ENCODE measurements around the gene TKT.

The TKT gene

GRCh38 chr3:53293867-53294266 lies 38.0 kb upstream of the TKT start:
- Histone ChIP-seq H3K27ac (ENCODE audit: low read depth, low read length, poor library complexity, severe bottlenecking) (no peak overlapping the region), H3K27me3 (ENCODE audit: insufficient read depth, low read length) (no peaks in the 10 kb centered on the region), H3F3A (ENCODE audit: insufficient read depth, low read length) (no peaks in the 10 kb centered on the region)

GRCh38 chr3:53288214-53288613 lies 32.4 kb upstream of the TKT start:
- no peak overlapping the region for H3K4me3 ChIP-seq (ENCODE audit: low read depth, low read length, poor library complexity, severe bottlenecking)
- no peaks in the 10 kb centered on the region for H3K27me3 ChIP-seq (ENCODE audit: insufficient read depth, low read length)
- no peak overlapping the region for H2AFZ ChIP-seq (ENCODE audit: low read length)
- H3K9me2 ChIP-seq (ENCODE audit: low read depth, low read length) = no peaks in the 10 kb centered on the region
- H3K79me2 ChIP-seq (ENCODE audit: insufficient read depth, low read length) = no peaks in the 10 kb centered on the region
- TF ChIP-seq EZH2 (IDR thresholded peaks at IDR 0.05; ENCODE audit: borderline replicate concordance, low read length) (no peak), CTCF (IDR thresholded peaks at IDR 0.05; ENCODE audit: low read length) (no peak)
- H3K4me2 ChIP-seq (ENCODE audit: low read length) = no peak overlapping the region
- no peak overlapping the region for H3K27ac ChIP-seq (ENCODE audit: low read depth, low read length, poor library complexity, severe bottlenecking)
- H4K20me1 ChIP-seq (ENCODE audit: insufficient read depth, low read length) = no peaks in the 10 kb centered on the region
- no peaks in the 10 kb centered on the region for H3K9me3 ChIP-seq (ENCODE audit: low read length)
- no peak overlapping the region for H3K9ac ChIP-seq (ENCODE audit: low read length)
- no peaks in the 10 kb centered on the region for H3F3A ChIP-seq (ENCODE audit: insufficient read depth, low read length)
- H3K36me3 ChIP-seq (ENCODE audit: insufficient read depth, low read length) = peaks cover 23% of the 10 kb centered on the region; the same call in 1 of the 2 replicates
- no peaks in the 10 kb centered on the region for H3K4me1 ChIP-seq (ENCODE audit: insufficient read depth, low read length, severe bottlenecking)

More at GRCh38 chr3:53293867-53294266, 38.0 kb upstream of the TKT start:
- Histone ChIP-seq H3K4me2 (ENCODE audit: low read length) (no peak overlapping the region), H3K4me1 (ENCODE audit: insufficient read depth, low read length, severe bottlenecking) (no peaks in the 10 kb centered on the region), H3K4me3 (ENCODE audit: low read depth, low read length, poor library complexity, severe bottlenecking) (no peak overlapping the region), H3K9me2 (ENCODE audit: low read depth, low read length) (no peaks in the 10 kb centered on the region), H3K9me3 (ENCODE audit: low read length) (no peaks in the 10 kb centered on the region), H3K36me3 (ENCODE audit: insufficient read depth, low read length) (peaks cover 14% of the 10 kb centered on the region; the same call in 1 of the 2 replicates), H4K20me1 (ENCODE audit: insufficient read depth, low read length) (no peaks in the 10 kb centered on the region), H2AFZ (ENCODE audit: low read length) (no peak overlapping the region), H3K79me2 (ENCODE audit: insufficient read depth, low read length) (no peaks in the 10 kb centered on the region), H3K9ac (ENCODE audit: low read length) (no peak overlapping the region)
- TF ChIP-seq CTCF (IDR thresholded peaks at IDR 0.05; ENCODE audit: low read length) (no peak), EZH2 (IDR thresholded peaks at IDR 0.05; ENCODE audit: borderline replicate concordance, low read length) (no peak)

GRCh38 chr3:53287131-53287629 lies 31.4 kb upstream of the TKT start:
- H3K27ac ChIP-seq (ENCODE audit: low read depth, low read length, poor library complexity, severe bottlenecking) = no peak overlapping the region
- no peak overlapping the region for H2AFZ ChIP-seq (ENCODE audit: low read length)
- no peak overlapping the region for H3K4me2 ChIP-seq (ENCODE audit: low read length)
- H3K79me2 ChIP-seq (ENCODE audit: insufficient read depth, low read length) = no peaks in the 10 kb centered on the region
- H4K20me1 ChIP-seq (ENCODE audit: insufficient read depth, low read length) = no peaks in the 10 kb centered on the region
- no peak overlapping the region for H3K4me3 ChIP-seq (ENCODE audit: low read depth, low read length, poor library complexity, severe bottlenecking)
- H3F3A ChIP-seq (ENCODE audit: insufficient read depth, low read length) = no peaks in the 10 kb centered on the region
- H3K27me3 ChIP-seq (ENCODE audit: insufficient read depth, low read length) = no peaks in the 10 kb centered on the region
- peaks cover 23% of the 10 kb centered on the region; the same call in 1 of the 2 replicates for H3K36me3 ChIP-seq (ENCODE audit: insufficient read depth, low read length)
- TF ChIP-seq EZH2 (IDR thresholded peaks at IDR 0.05; ENCODE audit: borderline replicate concordance, low read length) (no peak), CTCF (IDR thresholded peaks at IDR 0.05; ENCODE audit: low read length) (no peak)
- H3K9me3 ChIP-seq (ENCODE audit: low read length) = no peaks in the 10 kb centered on the region
- no peaks in the 10 kb centered on the region for H3K9me2 ChIP-seq (ENCODE audit: low read depth, low read length)
- H3K4me1 ChIP-seq (ENCODE audit: insufficient read depth, low read length, severe bottlenecking) = no peaks in the 10 kb centered on the region
- no peak overlapping the region for H3K9ac ChIP-seq (ENCODE audit: low read length)
